ENCODE data around the gene ITGA3. TPM values are rescaled to one million over a fixed set of nuclear protein-coding genes. Genes with fewer than 3 reads are reported as not detected.

ITGA3 gene
- total RNA-seq, 2 experiments from 2014 or later: 10.3 to 11.3 TPM

DNA sequence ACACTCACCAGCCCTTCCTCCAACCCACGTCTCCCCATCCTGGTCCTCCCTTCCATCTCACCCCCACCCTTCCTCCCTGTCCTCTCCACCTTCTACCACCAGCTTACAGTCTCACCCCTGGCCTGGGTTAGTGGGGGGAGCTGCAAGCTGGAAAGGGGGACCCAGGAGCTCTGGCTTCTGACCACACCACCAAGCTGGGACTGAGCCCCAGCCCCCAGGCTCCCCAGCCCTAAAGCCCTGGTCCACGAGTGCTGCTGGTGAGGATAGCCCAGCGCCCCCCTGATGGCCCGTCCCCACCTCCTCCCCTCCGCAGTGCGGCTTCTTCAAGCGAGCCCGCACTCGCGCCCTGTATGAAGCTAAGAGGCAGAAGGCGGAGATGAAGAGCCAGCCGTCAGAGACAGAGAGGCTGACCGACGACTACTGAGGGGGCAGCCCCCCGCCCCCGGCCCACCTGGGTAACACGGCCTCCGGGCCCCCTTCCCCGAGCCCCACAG lies 32.0 kb downstream of the ITGA3 start:
- no peaks in the 10 kb centered on the region for H3K27me3 Mint-ChIP-seq
- CTCF ChIA-PET: interaction anchor here (0.5 to 3.2 kb wide), 39 partner anchors 10 to 531 kb away, joined by 3 to 149 read pairs (median 5); partner anchors contain the start of genes ITGA3 and PDK2
- no peak overlapping the region for H3K27ac Mint-ChIP-seq
- no peak for DNase-seq
- no peaks in the 10 kb centered on the region for H3K9me3 Mint-ChIP-seq (ENCODE audit: low read depth)
- ATAC-seq: no peak
- H3K4me1 Mint-ChIP-seq: no peaks in the 10 kb centered on the region
- no peak overlapping the region for H3K4me3 Mint-ChIP-seq
- H3K36me3 Mint-ChIP-seq: no peaks in the 10 kb centered on the region

DNA sequence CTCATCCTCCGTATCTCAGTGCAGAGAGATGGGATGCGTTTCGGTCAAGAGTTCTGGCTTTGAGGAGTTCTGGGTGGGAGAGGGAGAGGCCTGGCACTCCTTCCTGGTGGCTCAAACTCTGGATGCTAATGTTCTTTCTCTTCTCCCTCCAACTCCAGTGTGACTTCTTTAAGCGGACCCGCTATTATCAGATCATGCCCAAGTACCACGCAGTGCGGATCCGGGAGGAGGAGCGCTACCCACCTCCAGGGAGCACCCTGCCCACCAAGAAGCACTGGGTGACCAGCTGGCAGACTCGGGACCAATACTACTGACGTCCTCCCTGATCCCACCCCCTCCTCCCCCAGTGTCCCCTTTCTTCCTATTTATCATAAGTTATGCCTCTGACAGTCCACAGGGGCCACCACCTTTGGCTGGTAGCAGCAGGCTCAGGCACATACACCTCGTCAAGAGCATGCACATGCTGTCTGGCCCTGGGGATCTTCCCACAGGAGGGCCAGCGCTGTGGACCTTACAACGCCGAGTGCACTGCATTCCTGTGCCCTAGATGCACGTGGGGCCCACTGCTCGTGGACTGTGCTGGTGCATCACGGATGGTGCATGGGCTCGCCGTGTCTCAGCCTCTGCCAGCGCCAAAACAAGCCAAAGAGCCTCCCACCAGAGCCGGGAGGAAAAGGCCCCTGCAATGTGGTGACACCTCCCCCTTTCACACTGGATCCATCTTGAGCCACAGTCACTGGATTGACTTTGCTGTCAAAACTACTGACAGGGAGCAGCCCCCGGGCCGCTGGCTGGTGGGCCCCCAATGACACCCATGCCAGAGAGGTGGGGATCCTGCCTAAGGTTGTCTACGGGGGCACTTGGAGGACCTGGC lies 33.3 kb downstream of the ITGA3 start:
- Mint-ChIP-seq H3K27me3 (no peaks in the 10 kb centered on the region), H3K36me3 (no peaks in the 10 kb centered on the region), H3K9me3 (ENCODE audit: low read depth) (no peaks in the 10 kb centered on the region), H3K4me3 (no peak overlapping the region), H3K4me1 (peaks cover 2% of the 10 kb centered on the region), H3K27ac (no peak overlapping the region)
- CTCF ChIA-PET: interaction anchor here (2.9 to 3.2 kb wide), 2 partner anchors 9 to 32 kb away, joined by 35 to 42 read pairs; partner anchors contain the start of genes ITGA3 and PDK2
- no peak for ATAC-seq
- no peak for DNase-seq

DNA sequence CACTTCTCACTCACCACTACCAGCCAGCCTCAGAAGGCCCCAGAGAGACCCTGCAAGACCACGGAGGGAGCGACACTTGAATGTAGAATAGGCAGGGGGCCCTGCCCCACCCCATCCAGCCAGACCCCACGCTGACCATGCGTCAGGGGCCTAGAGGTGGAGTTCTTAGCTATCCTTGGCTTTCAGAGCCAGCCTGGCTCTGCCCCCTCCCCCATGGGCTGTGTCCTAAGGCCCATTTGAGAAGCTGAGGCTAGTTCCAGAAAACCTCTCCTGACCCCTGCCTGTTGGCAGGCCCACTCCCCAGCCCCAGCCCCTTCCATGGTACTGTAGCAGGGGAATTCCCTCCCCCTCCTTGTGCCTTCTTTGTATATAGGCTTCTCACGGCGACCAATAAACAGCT lies 34.2 kb downstream of the ITGA3 start:
- H3K36me3 Mint-ChIP-seq: no peaks in the 10 kb centered on the region
- H3K4me3 Mint-ChIP-seq: no peak overlapping the region
- no peaks in the 10 kb centered on the region for H3K9me3 Mint-ChIP-seq (ENCODE audit: low read depth)
- peaks cover 8% of the 10 kb centered on the region for H3K4me1 Mint-ChIP-seq
- H3K27ac Mint-ChIP-seq: no peak overlapping the region
- no peak for ATAC-seq
- CTCF ChIA-PET: interaction anchor here (5.3 kb wide), 1 partner anchor 63 kb away, joined by 58 read pairs; no protein-coding TSS in a partner anchor
- no peak for DNase-seq
- no peaks in the 10 kb centered on the region for H3K27me3 Mint-ChIP-seq

GRCh38 chr17:50090971-50091917 lies 35.3 kb downstream of the ITGA3 start:
- H3K36me3 Mint-ChIP-seq: no peaks in the 10 kb centered on the region
- no peak for DNase-seq
- no peaks in the 10 kb centered on the region for H3K27me3 Mint-ChIP-seq
- H3K27ac Mint-ChIP-seq: no peak overlapping the region
- H3K9me3 Mint-ChIP-seq (ENCODE audit: low read depth): no peaks in the 10 kb centered on the region
- CTCF ChIA-PET: interaction anchor here (0.9 to 5.3 kb wide), 6 partner anchors 10 to 71 kb away, joined by 3 to 58 read pairs (median 3); no protein-coding TSS in a partner anchor
- H3K4me1 Mint-ChIP-seq: peaks cover 15% of the 10 kb centered on the region
- ATAC-seq: no peak
- no peak overlapping the region for H3K4me3 Mint-ChIP-seq

- Mint-ChIP-seq H3K27ac (no peak overlapping the region), H3K4me3 (no peak overlapping the region), H3K27me3 (no peaks in the 10 kb centered on the region), H3K4me1 (peaks cover 17% of the 10 kb centered on the region), H3K9me3 (ENCODE audit: low read depth) (no peaks in the 10 kb centered on the region), H3K36me3 (no peaks in the 10 kb centered on the region)
- CTCF ChIA-PET: interaction anchor here (0.6 to 5.3 kb wide), 13 partner anchors 9 to 385 kb away, joined by 3 to 58 read pairs (median 3); no protein-coding TSS in a partner anchor
- DNase-seq (no peak), ATAC-seq (no peak)
These were observed 36.0 kb downstream of the ITGA3 start for GRCh38 chr17:50091918-50092285.

GRCh38 chr17:50093246-50093645 lies 37.3 kb downstream of the ITGA3 start:
- Mint-ChIP-seq H3K36me3 (no peaks in the 10 kb centered on the region), H3K27ac (no peak overlapping the region), H3K4me3 (no peak overlapping the region), H3K9me3 (ENCODE audit: low read depth) (no peaks in the 10 kb centered on the region), H3K4me1 (peaks cover 17% of the 10 kb centered on the region), H3K27me3 (no peaks in the 10 kb centered on the region)
- CTCF ChIA-PET: interaction anchor here (0.6 to 5.3 kb wide), 15 partner anchors 10 to 526 kb away, joined by 3 to 58 read pairs (median 5); partner anchors contain the start of genes SAMD14 and SGCA
- DNase-seq (no peak), ATAC-seq (no peak)

- CTCF ChIA-PET: interaction anchor here (0.6 to 5.3 kb wide), 55 partner anchors 9 to 536 kb away, joined by 3 to 58 read pairs (median 5); partner anchors contain the start of genes ITGA3, PPP1R9B, SAMD14 and SGCA
- H3K36me3 Mint-ChIP-seq: no peaks in the 10 kb centered on the region
- H3K27me3 Mint-ChIP-seq: no peaks in the 10 kb centered on the region
- peaks cover 19% of the 10 kb centered on the region for H3K4me1 Mint-ChIP-seq
- no peak for DNase-seq
- peak overlapping the region; percentile 96 for H3K4me3 Mint-ChIP-seq
- no peaks in the 10 kb centered on the region for H3K9me3 Mint-ChIP-seq (ENCODE audit: low read depth)
- no peak for ATAC-seq
- H3K27ac Mint-ChIP-seq: peak overlapping the region; percentile 91
These were observed 37.9 kb downstream of the ITGA3 start for GRCh38 chr17:50093807-50094206.

- Mint-ChIP-seq H3K27ac (peak overlapping the region; percentile 91), H3K36me3 (no peaks in the 10 kb centered on the region), H3K4me1 (peaks cover 19% of the 10 kb centered on the region), H3K27me3 (no peaks in the 10 kb centered on the region), H3K9me3 (ENCODE audit: low read depth) (no peaks in the 10 kb centered on the region), H3K4me3 (peak overlapping the region; percentile 96)
- peak; percentile 43 for ATAC-seq
- peak; percentile 92 for DNase-seq
- CTCF ChIA-PET: interaction anchor here (0.7 to 5.3 kb wide), 60 partner anchors 9 to 537 kb away, joined by 3 to 58 read pairs (median 5); partner anchors contain the start of genes ITGA3, PPP1R9B, SAMD14 and SGCA
These were observed 38.4 kb downstream of the ITGA3 start for GRCh38 chr17:50094243-50094752.

DNA sequence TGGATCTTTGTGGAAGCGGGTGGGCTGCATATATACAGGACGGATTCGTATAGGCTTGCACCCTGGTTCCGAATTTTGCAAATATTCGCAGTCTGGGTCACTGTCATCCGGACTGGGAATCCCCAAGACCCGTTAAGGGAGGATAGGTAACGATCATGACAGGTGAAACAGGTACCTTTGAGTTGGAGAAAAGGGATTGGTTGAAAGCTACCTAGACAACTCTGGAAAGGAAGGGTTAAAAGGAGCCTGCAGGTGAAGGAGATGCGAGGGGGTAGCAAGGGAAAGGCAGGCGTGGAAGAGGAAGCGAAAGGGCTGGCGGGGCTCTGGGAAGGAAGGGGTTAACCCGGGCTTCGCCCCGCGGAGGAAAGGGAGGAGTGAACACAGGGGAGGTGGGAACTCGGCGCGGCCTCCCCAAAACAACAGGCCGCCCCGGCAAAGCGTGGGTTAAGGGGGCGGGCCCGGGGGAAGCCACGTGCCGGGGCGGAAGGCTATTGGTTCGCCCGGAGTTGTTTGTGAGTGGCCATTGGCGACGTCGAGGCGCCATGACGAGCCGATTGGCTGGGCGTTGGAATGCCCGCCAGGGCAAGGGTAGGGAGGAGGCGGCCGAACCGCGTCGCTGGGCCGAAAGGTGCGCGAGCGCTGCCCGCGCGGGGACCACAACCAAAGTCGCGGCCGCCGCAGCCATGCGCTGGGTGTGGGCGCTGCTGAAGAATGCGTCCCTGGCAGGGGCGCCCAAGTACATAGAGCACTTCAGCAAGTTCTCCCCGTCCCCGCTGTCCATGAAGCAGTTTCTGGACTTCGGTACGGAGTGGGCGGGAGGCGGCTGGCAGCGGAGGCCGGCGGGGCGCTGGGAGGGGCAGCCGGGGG lies 39.1 kb downstream of the ITGA3 start, which contains the start of gene PDK2:
PDK2 (plus strand) TSS at position 599 of the 867 bp plus-strand sequence; CDS start at position 684, 85 bp downstream.
- Mint-ChIP-seq H3K27me3 (no peaks in the 10 kb centered on the region), H3K4me1 (peaks cover 24% of the 10 kb centered on the region), H3K4me3 (peak within 1 kb of the TSS; percentile 96), H3K9me3 (ENCODE audit: low read depth) (no peaks in the 10 kb centered on the region), H3K36me3 (no peaks in the 10 kb centered on the region), H3K27ac (peak within 1 kb of the TSS; percentile 91)
- DNase-seq (peak; percentile 98), ATAC-seq (peak; percentile 96)
- CTCF ChIA-PET: interaction anchor here (0.7 to 6.7 kb wide), 59 partner anchors 7 to 538 kb away, joined by 3 to 58 read pairs (median 5); partner anchors contain the start of genes ITGA3, PPP1R9B, SAMD14 and SGCA

DNA sequence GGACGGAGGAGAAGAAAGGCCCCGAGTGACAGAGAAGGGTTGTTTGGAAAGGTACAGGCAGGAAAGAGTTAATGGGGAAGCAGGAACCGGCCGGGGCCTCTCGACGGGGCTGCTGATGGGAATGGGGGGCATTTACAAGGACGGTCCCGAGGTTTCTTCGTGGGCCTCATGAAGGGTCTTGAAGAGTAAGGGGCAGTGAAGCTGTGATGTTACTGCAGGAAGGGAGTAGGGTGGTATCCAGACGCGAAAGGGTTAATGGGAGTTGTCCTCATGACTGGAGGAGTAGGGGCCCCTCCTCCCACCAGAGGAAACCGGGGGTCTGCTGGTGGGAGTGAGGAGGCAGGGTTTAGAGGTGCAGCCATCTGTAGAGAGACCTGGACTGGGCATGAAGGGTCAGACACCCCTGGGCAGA lies 39.7 kb downstream of the ITGA3 start:
- peaks cover 31% of the 10 kb centered on the region for H3K4me1 Mint-ChIP-seq
- H3K27me3 Mint-ChIP-seq: no peaks in the 10 kb centered on the region
- H3K4me3 Mint-ChIP-seq: peak overlapping the region; percentile 96
- ATAC-seq (no peak), DNase-seq (no peak)
- H3K36me3 Mint-ChIP-seq: no peaks in the 10 kb centered on the region
- H3K27ac Mint-ChIP-seq: peak overlapping the region; percentile 91
- H3K9me3 Mint-ChIP-seq (ENCODE audit: low read depth): no peaks in the 10 kb centered on the region
- CTCF ChIA-PET: interaction anchor here (1.0 to 6.7 kb wide), 6 partner anchors 8 to 104 kb away, joined by 3 to 35 read pairs (median 22); partner anchors contain the start of genes ITGA3 and PPP1R9B

DNA sequence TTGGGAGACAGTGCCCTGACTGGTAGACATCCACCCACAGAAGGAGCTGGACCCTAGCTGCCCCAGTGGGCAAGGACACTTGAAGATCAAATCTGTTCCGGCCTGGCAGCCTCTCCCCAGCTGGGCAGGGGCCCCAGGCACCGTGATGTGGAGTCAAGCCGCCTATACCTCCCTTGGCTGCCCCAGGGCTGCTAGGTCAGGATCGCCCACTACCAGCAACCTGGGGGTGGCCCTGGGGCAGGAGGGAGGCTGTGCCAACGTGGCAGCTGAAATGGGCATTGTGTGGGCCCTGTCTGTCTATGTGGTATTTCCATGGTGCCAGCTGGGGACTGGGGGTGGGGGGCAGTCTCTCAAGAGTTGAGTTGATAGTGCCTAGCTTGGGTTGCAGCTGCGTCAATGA lies 40.2 kb downstream of the ITGA3 start:
- Mint-ChIP-seq H3K27me3 (no peaks in the 10 kb centered on the region), H3K4me1 (peaks cover 31% of the 10 kb centered on the region), H3K9me3 (ENCODE audit: low read depth) (no peaks in the 10 kb centered on the region), H3K36me3 (no peaks in the 10 kb centered on the region), H3K27ac (no peak overlapping the region), H3K4me3 (peak overlapping the region; percentile 96)
- DNase-seq: no peak
- CTCF ChIA-PET: interaction anchor here (0.7 to 6.7 kb wide), 8 partner anchors 9 to 104 kb away, joined by 3 to 35 read pairs (median 10); partner anchors contain the start of genes ITGA3 and PPP1R9B
- no peak for ATAC-seq
